ENCODE results near the gene VRK1. TPM values are rescaled to one million over a fixed set of nuclear protein-coding genes. Genes with fewer than 3 reads are reported as not detected.

VRK1 gene
- total RNA-seq, 1 donor from 2014 or later: 52.7 TPM

DNA sequence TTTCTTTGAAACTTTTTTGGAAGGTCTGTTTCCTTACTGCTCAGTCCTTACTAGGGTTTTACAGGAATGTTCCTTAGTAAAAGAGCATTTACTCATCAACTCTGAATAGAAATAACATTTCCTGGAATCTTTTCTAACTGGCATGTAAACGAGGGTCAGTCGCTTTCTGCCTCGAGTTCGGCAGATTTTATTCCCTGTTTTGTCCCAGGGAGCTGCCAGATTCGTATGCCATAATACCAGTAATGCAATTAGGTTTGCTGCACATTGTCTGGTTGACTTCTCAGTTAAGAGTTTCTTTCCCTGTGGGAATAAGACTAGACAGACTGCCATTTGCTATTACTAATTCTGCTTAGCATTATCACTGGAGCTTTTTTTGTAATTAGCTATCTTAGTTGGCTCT is 91.9 kb downstream of the VRK1 start:
- Histone ChIP-seq H3K4me1 (ENCODE audit: control insufficient read depth in 3 of 3, insufficient read depth in 3 of 3, low read length in 3 of 3) (no peaks in the 10 kb centered on the region), H3K4me3 (ENCODE audit: low read length in 3 of 3) (no peak overlapping the region)

GRCh38 chr14:96893966-96894622 is 96.9 kb downstream of the VRK1 start:
- no peaks in the 10 kb centered on the region for H3K27me3 ChIP-seq (ENCODE audit: control insufficient read depth in 3 of 3, insufficient read depth in 3 of 3, low read length in 3 of 3)
- H3K9me3 ChIP-seq (ENCODE audit: control insufficient read depth in 3 of 3, low read length in 3 of 3): no peaks in the 10 kb centered on the region
- H3K9ac ChIP-seq (ENCODE audit: low read depth in 1 of 3, low read length in 3 of 3): no peak overlapping the region
- H3K4me1 ChIP-seq (ENCODE audit: control insufficient read depth in 3 of 3, insufficient read depth in 3 of 3, low read length in 3 of 3): no peaks in the 10 kb centered on the region
- no peak overlapping the region for H3K4me3 ChIP-seq (ENCODE audit: low read length in 3 of 3)
- no peak overlapping the region for H3K27ac ChIP-seq (ENCODE audit: low read depth, low read length)
- H3K36me3 ChIP-seq (ENCODE audit: control insufficient read depth in 3 of 3, insufficient read depth in 3 of 3, low read length in 3 of 3): no peaks in the 10 kb centered on the region

More for the DNA sequence above, 91.9 kb downstream of the VRK1 start:
- no peaks in the 10 kb centered on the region for H3K9me3 ChIP-seq (ENCODE audit: control insufficient read depth in 3 of 3, low read length in 3 of 3)
- no peak overlapping the region for H3K27ac ChIP-seq (ENCODE audit: low read depth, low read length)
- no peaks in the 10 kb centered on the region for H3K27me3 ChIP-seq (ENCODE audit: control insufficient read depth in 3 of 3, insufficient read depth in 3 of 3, low read length in 3 of 3)
- H3K36me3 ChIP-seq (ENCODE audit: control insufficient read depth in 3 of 3, insufficient read depth in 3 of 3, low read length in 3 of 3): no peaks in the 10 kb centered on the region
- H3K9ac ChIP-seq (ENCODE audit: low read depth in 1 of 3, low read length in 3 of 3): no peak overlapping the region

DNA sequence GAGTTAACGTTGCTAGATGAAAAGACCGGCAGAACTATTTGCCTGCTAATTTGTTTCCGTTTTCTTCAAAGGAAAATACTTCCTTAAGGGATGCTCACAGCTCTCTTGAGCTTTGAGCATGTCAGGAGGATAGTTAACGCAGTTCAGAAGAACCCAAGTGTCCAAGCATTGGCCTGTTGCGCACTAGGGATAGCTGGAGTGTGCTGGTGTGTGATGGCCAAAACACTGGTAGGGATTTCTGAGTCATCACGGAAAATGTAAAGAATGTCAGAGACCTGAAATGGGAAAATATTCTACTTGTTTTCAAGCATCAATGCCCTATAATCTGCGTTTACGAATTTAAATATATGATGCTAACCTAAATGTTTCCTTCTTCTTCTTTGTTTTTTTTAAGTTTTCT is 97.8 kb downstream of the VRK1 start:
- Histone ChIP-seq H3K4me3 (ENCODE audit: low read length in 3 of 3) (no peak overlapping the region), H3K27me3 (ENCODE audit: control insufficient read depth in 3 of 3, insufficient read depth in 3 of 3, low read length in 3 of 3) (no peaks in the 10 kb centered on the region), H3K4me1 (ENCODE audit: control insufficient read depth in 3 of 3, insufficient read depth in 3 of 3, low read length in 3 of 3) (no peaks in the 10 kb centered on the region), H3K27ac (ENCODE audit: low read depth, low read length) (no peak overlapping the region), H3K9me3 (ENCODE audit: control insufficient read depth in 3 of 3, low read length in 3 of 3) (no peaks in the 10 kb centered on the region), H3K36me3 (ENCODE audit: control insufficient read depth in 3 of 3, insufficient read depth in 3 of 3, low read length in 3 of 3) (no peaks in the 10 kb centered on the region), H3K9ac (ENCODE audit: low read depth in 1 of 3, low read length in 3 of 3) (no peak overlapping the region)

DNA sequence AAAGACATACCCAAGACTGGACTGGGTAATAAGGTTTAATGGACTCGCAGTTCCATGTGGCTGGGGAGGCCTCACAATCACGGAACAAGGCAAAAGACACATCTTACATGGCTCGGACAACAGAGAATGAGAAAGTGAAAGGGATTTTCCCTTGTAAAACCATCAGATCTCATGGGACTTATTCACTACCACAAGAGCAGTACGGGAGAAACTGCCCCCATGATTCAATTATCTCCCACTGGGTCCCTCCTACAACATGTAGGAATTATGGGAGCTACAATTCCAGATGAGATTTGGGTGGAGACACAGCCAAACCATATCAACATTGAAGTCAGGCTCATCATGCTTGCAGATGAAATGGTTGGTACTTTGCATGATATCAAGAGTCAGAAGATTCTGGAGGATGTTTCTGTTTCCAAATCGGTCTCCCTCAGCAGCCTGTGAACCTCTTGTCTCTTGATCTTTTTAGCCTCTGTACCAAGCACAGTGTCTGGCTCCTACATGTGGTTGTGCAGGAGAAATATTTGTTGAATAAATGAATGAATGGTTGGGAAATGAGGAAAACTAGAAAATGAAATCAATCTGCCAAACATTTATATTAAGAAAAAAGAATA is 98.6 kb downstream of the VRK1 start:
- H3K27ac ChIP-seq (ENCODE audit: low read depth, low read length): no peak overlapping the region
- no peaks in the 10 kb centered on the region for H3K4me1 ChIP-seq (ENCODE audit: control insufficient read depth in 3 of 3, insufficient read depth in 3 of 3, low read length in 3 of 3)
- no peaks in the 10 kb centered on the region for H3K9me3 ChIP-seq (ENCODE audit: control insufficient read depth in 3 of 3, low read length in 3 of 3)
- no peak overlapping the region for H3K9ac ChIP-seq (ENCODE audit: low read depth in 1 of 3, low read length in 3 of 3)
- no peaks in the 10 kb centered on the region for H3K36me3 ChIP-seq (ENCODE audit: control insufficient read depth in 3 of 3, insufficient read depth in 3 of 3, low read length in 3 of 3)
- no peak overlapping the region for H3K4me3 ChIP-seq (ENCODE audit: low read length in 3 of 3)
- H3K27me3 ChIP-seq (ENCODE audit: control insufficient read depth in 3 of 3, insufficient read depth in 3 of 3, low read length in 3 of 3): no peaks in the 10 kb centered on the region

DNA sequence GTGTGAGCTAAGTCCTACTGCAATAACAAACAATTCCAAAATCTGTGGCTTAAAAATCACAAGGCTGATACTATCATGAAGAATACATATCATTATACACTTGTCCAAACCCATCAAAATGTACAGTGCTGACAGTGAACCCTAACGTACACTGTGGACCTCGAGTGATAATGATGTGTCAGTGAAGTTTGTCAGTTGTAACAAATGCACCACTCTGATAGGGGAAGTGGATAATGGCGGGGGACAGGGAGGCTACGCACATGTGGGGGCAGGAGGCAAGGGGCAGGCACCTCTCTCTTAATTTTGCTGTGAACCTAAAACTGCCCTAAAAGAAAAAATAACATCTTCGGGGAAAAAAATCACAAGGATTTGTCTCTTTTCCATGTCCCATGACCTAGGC is 100.0 kb downstream of the VRK1 start:
- Histone ChIP-seq H3K27me3 (ENCODE audit: control insufficient read depth in 3 of 3, insufficient read depth in 3 of 3, low read length in 3 of 3) (no peaks in the 10 kb centered on the region), H3K4me1 (ENCODE audit: control insufficient read depth in 3 of 3, insufficient read depth in 3 of 3, low read length in 3 of 3) (no peaks in the 10 kb centered on the region), H3K4me3 (ENCODE audit: low read length in 3 of 3) (no peak overlapping the region), H3K27ac (ENCODE audit: low read depth, low read length) (no peak overlapping the region), H3K36me3 (ENCODE audit: control insufficient read depth in 3 of 3, insufficient read depth in 3 of 3, low read length in 3 of 3) (no peaks in the 10 kb centered on the region), H3K9ac (ENCODE audit: low read depth in 1 of 3, low read length in 3 of 3) (no peak overlapping the region), H3K9me3 (ENCODE audit: control insufficient read depth in 3 of 3, low read length in 3 of 3) (no peaks in the 10 kb centered on the region)

GRCh38 chr14:96901227-96901626 is 104.0 kb downstream of the VRK1 start:
- no peak overlapping the region for H3K4me3 ChIP-seq (ENCODE audit: low read length in 3 of 3)
- no peaks in the 10 kb centered on the region for H3K9me3 ChIP-seq (ENCODE audit: control insufficient read depth in 3 of 3, low read length in 3 of 3)
- H3K9ac ChIP-seq (ENCODE audit: low read depth in 1 of 3, low read length in 3 of 3): no peak overlapping the region
- H3K27me3 ChIP-seq (ENCODE audit: control insufficient read depth in 3 of 3, insufficient read depth in 3 of 3, low read length in 3 of 3): no peaks in the 10 kb centered on the region
- no peaks in the 10 kb centered on the region for H3K4me1 ChIP-seq (ENCODE audit: control insufficient read depth in 3 of 3, insufficient read depth in 3 of 3, low read length in 3 of 3)
- no peak overlapping the region for H3K27ac ChIP-seq (ENCODE audit: low read depth, low read length)
- no peaks in the 10 kb centered on the region for H3K36me3 ChIP-seq (ENCODE audit: control insufficient read depth in 3 of 3, insufficient read depth in 3 of 3, low read length in 3 of 3)

GRCh38 chr14:96902004-96902403 is 104.8 kb downstream of the VRK1 start:
- no peaks in the 10 kb centered on the region for H3K4me1 ChIP-seq (ENCODE audit: control insufficient read depth in 3 of 3, insufficient read depth in 3 of 3, low read length in 3 of 3)
- no peak overlapping the region for H3K27ac ChIP-seq (ENCODE audit: low read depth, low read length)
- H3K27me3 ChIP-seq (ENCODE audit: control insufficient read depth in 3 of 3, insufficient read depth in 3 of 3, low read length in 3 of 3): no peaks in the 10 kb centered on the region
- no peak overlapping the region for H3K4me3 ChIP-seq (ENCODE audit: low read length in 3 of 3)
- H3K36me3 ChIP-seq (ENCODE audit: control insufficient read depth in 3 of 3, insufficient read depth in 3 of 3, low read length in 3 of 3): no peaks in the 10 kb centered on the region
- no peak overlapping the region for H3K9ac ChIP-seq (ENCODE audit: low read depth in 1 of 3, low read length in 3 of 3)
- no peaks in the 10 kb centered on the region for H3K9me3 ChIP-seq (ENCODE audit: control insufficient read depth in 3 of 3, low read length in 3 of 3)

DNA sequence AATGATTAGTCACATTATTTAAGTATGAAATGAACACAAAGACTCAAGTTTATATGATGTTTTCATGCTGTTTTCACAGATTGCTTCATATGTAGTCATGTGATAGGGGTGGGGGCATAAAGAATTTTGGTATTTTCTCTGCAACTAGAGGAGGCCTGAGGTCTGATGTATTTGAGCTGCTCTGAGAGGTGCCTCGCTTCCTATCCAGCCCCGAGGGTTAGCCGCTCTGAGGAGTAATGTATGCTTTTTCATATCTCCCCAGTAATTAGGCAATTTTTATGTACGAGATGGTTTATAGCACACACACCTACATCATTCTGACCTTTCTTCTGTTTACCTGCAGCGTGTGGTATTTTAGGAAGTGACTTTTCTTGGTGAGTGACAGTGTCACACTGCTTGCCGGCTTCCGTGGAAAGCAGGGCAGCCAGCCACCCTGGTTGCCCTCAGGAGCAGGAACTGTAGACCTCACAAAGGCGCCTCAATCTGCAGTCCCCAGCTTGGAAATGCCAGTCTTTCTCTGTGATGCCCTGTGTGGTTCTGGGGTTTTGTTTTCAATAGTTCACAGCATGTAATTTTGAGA is 106.4 kb downstream of the VRK1 start:
- H3K27ac ChIP-seq (ENCODE audit: low read depth, low read length): no peak overlapping the region
- no peaks in the 10 kb centered on the region for H3K4me1 ChIP-seq (ENCODE audit: control insufficient read depth in 3 of 3, insufficient read depth in 3 of 3, low read length in 3 of 3)
- no peaks in the 10 kb centered on the region for H3K9me3 ChIP-seq (ENCODE audit: control insufficient read depth in 3 of 3, low read length in 3 of 3)
- no peak overlapping the region for H3K9ac ChIP-seq (ENCODE audit: low read depth in 1 of 3, low read length in 3 of 3)
- H3K27me3 ChIP-seq (ENCODE audit: control insufficient read depth in 3 of 3, insufficient read depth in 3 of 3, low read length in 3 of 3): no peaks in the 10 kb centered on the region
- no peaks in the 10 kb centered on the region for H3K36me3 ChIP-seq (ENCODE audit: control insufficient read depth in 3 of 3, insufficient read depth in 3 of 3, low read length in 3 of 3)
- no peak overlapping the region for H3K4me3 ChIP-seq (ENCODE audit: low read length in 3 of 3)

GRCh38 chr14:96904201-96904600 is 107.0 kb downstream of the VRK1 start:
- H3K36me3 ChIP-seq (ENCODE audit: control insufficient read depth in 3 of 3, insufficient read depth in 3 of 3, low read length in 3 of 3): no peaks in the 10 kb centered on the region
- peaks cover 0 to 2% (median 0%) of the 10 kb centered on the region in 3 donors for H3K9me3 ChIP-seq (ENCODE audit: control insufficient read depth in 3 of 3, low read length in 3 of 3)
- no peaks in the 10 kb centered on the region for H3K4me1 ChIP-seq (ENCODE audit: control insufficient read depth in 3 of 3, insufficient read depth in 3 of 3, low read length in 3 of 3)
- no peak overlapping the region for H3K27ac ChIP-seq (ENCODE audit: low read depth, low read length)
- no peaks in the 10 kb centered on the region for H3K27me3 ChIP-seq (ENCODE audit: control insufficient read depth in 3 of 3, insufficient read depth in 3 of 3, low read length in 3 of 3)
- no peak overlapping the region for H3K9ac ChIP-seq (ENCODE audit: low read depth in 1 of 3, low read length in 3 of 3)
- H3K4me3 ChIP-seq (ENCODE audit: low read length in 3 of 3): no peak overlapping the region

DNA sequence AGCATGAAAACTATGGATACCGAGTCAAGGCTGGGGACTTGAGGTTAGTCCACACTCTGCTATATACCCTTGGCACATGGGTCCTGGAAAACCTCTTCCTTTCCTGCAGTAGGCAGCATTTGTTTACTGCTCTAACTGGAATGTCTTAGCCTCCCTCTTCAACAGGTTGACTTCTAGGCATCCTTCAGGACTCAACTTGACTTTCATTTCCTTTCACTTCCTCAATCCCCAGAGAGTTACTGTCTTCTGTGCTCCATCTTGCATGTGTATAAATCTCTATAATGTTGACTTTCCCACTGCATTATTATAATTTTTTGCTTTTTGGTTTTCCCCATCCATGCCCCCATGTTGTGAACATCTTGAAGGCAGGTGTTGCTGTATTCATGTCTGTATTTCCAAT is 107.9 kb downstream of the VRK1 start:
- Histone ChIP-seq H3K4me3 (ENCODE audit: low read length in 3 of 3) (no peak overlapping the region), H3K4me1 (ENCODE audit: control insufficient read depth in 3 of 3, insufficient read depth in 3 of 3, low read length in 3 of 3) (no peaks in the 10 kb centered on the region), H3K9me3 (ENCODE audit: control insufficient read depth in 3 of 3, low read length in 3 of 3) (peaks cover 0 to 6% (median 0%) of the 10 kb centered on the region in 3 donors), H3K36me3 (ENCODE audit: control insufficient read depth in 3 of 3, insufficient read depth in 3 of 3, low read length in 3 of 3) (no peaks in the 10 kb centered on the region), H3K9ac (ENCODE audit: low read depth in 1 of 3, low read length in 3 of 3) (no peak overlapping the region), H3K27ac (ENCODE audit: low read depth, low read length) (no peak overlapping the region), H3K27me3 (ENCODE audit: control insufficient read depth in 3 of 3, insufficient read depth in 3 of 3, low read length in 3 of 3) (no peaks in the 10 kb centered on the region)
